ENCODE results near the gene PDGFC. TPM values are rescaled to one million over a fixed set of nuclear protein-coding genes. Genes with fewer than 3 reads are reported as not detected.

The PDGFC gene
- polyA plus RNA-seq, 1 donor (not counting 4 experiments of a cell fraction or from before 2014, with no cell fraction given), result 29.7 TPM

DNA sequence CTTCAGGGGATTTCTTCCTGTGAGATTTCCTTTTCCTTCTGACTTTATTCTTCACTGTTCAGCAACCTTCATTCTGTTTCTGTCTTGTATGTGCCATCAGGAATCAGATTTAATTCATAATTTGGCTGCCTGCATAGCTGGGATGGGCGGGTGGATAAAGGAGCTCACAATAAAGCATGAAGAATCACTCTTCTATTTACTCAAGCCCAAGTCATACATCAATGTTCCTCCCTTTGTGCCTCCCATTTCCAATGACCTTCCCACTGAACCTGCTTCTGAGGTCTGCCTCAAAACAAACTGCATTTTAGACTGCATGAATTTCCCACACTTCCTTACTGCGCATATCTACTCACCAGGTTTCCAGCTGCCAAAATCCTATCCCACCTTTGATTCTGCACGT is 14.0 kb downstream of the PDGFC start:
- Histone ChIP-seq H3K9me1 (ENCODE audit: control insufficient read depth, extremely low read depth, insufficient read depth, low read length) (no peaks in the 10 kb centered on the region), H3K36me3 (ENCODE audit: control insufficient read depth in 2 of 2, extremely low read depth in 1 of 2, insufficient read depth in 2 of 2, low read length in 2 of 2) (peaks cover 0 to 2% of the 10 kb centered on the region in 2 experiments), H3K27me3 (ENCODE audit: control insufficient read depth, extremely low read depth, insufficient read depth, low read length) (no peaks in the 10 kb centered on the region), H3K4me2 (ENCODE audit: control insufficient read depth, extremely low read depth, insufficient read depth, low read depth, low read length) (peak overlapping the region; percentile 0), H2AFZ (ENCODE audit: control insufficient read depth, low read length) (no peak overlapping the region), H3K79me2 (ENCODE audit: control insufficient read depth, insufficient read depth, low read length) (peaks cover 77% of the 10 kb centered on the region), H3K4me3 (ENCODE audit: control insufficient read depth in 2 of 3, extremely low read depth in 1 of 3, insufficient read depth in 2 of 3, low read depth in 1 of 3, low read length in 3 of 3) (no peak overlapping the region), H3K4me1 (ENCODE audit: control insufficient read depth, extremely low read depth, insufficient read depth, low read length) (peaks cover 67% of the 10 kb centered on the region), H3K9me3 (ENCODE audit: control insufficient read depth, low read depth, low read length) (no peaks in the 10 kb centered on the region), H3K27ac (ENCODE audit: control insufficient read depth, insufficient read depth, low read length) (peak overlapping the region; percentile 56), H4K20me1 (ENCODE audit: control insufficient read depth, extremely low read depth, insufficient read depth, low read length) (no peaks in the 10 kb centered on the region), H3K9ac (ENCODE audit: control insufficient read depth, extremely low read depth, insufficient read depth, low read length) (no peak overlapping the region)
- dilution Hi-C loops (cut with MboI; ENCODE audit: extremely low pct_ligation_motif_present, low sequenced_read_pairs), result no loop called here
- FAIRE-seq (peak; percentile 90), DNase-seq (ENCODE audit: low read depth, low spot score) (no peak)
- TF ChIP-seq EZH2 (IDR thresholded peaks at IDR 0.05; ENCODE audit: low read length), result no peak
- TF ChIP-seq, protein P1, sequence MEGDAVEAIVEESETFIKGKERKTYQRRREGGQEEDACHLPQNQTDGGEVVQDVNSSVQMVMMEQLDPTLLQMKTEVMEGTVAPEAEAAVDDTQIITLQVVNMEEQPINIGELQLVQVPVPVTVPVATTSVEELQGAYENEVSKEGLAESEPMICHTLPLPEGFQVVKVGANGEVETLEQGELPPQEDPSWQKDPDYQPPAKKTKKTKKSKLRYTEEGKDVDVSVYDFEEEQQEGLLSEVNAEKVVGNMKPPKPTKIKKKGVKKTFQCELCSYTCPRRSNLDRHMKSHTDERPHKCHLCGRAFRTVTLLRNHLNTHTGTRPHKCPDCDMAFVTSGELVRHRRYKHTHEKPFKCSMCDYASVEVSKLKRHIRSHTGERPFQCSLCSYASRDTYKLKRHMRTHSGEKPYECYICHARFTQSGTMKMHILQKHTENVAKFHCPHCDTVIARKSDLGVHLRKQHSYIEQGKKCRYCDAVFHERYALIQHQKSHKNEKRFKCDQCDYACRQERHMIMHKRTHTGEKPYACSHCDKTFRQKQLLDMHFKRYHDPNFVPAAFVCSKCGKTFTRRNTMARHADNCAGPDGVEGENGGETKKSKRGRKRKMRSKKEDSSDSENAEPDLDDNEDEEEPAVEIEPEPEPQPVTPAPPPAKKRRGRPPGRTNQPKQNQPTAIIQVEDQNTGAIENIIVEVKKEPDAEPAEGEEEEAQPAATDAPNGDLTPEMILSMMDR (optimal IDR thresholded peaks at IDR 0.05 in 1 of 3, IDR thresholded peaks at IDR 0.05 in 1 of 3, conservative IDR thresholded peaks at IDR 0.05 in 1 of 3; ENCODE audit: extremely low read depth in 1 of 3, insufficient read depth in 2 of 3, low read length in 3 of 3), result no peak

DNA sequence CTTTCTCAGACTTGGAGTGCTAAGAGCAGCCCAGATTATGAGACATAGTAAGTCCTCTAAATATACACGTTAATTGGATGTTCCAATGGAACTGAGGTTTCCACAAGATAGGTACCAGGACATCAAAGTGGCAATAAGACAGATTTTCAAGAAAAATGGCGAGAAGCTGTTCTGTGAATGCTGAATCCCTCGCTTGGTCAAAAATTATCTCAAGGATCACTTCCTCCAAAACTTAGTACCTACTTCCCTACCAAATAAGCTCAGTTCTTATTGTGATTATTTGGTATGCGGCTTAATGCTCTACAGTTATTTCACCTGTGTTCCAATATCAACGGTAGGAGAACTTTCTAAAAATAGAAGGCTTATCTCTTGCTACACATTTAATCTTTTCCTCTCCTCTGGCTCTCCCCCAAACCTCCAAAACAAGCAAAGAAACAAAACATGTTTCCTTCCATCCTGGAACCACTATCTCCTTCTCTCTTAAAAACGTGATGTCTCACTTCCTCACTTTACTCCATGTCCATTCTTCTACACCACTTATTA is 14.7 kb downstream of the PDGFC start:
- no peak overlapping the region for H3K4me3 ChIP-seq (ENCODE audit: control insufficient read depth in 2 of 3, extremely low read depth in 1 of 3, insufficient read depth in 2 of 3, low read depth in 1 of 3, low read length in 3 of 3)
- H3K9me1 ChIP-seq (ENCODE audit: control insufficient read depth, extremely low read depth, insufficient read depth, low read length), result no peaks in the 10 kb centered on the region
- no peak overlapping the region for H2AFZ ChIP-seq (ENCODE audit: control insufficient read depth, low read length)
- no peak for TF ChIP-seq EZH2 (IDR thresholded peaks at IDR 0.05; ENCODE audit: low read length)
- TF ChIP-seq, protein P1 (optimal IDR thresholded peaks at IDR 0.05 in 1 of 3, IDR thresholded peaks at IDR 0.05 in 1 of 3, conservative IDR thresholded peaks at IDR 0.05 in 1 of 3; ENCODE audit: extremely low read depth in 1 of 3, insufficient read depth in 2 of 3, low read length in 3 of 3), result no peak
- peaks cover 0 to 2% of the 10 kb centered on the region in 2 experiments for H3K36me3 ChIP-seq (ENCODE audit: control insufficient read depth in 2 of 2, extremely low read depth in 1 of 2, insufficient read depth in 2 of 2, low read length in 2 of 2)
- H4K20me1 ChIP-seq (ENCODE audit: control insufficient read depth, extremely low read depth, insufficient read depth, low read length), result no peaks in the 10 kb centered on the region
- H3K79me2 ChIP-seq (ENCODE audit: control insufficient read depth, insufficient read depth, low read length), result peaks cover 83% of the 10 kb centered on the region
- FAIRE-seq (peak; percentile 39), DNase-seq (ENCODE audit: low read depth, low spot score) (no peak)
- H3K4me2 ChIP-seq (ENCODE audit: control insufficient read depth, extremely low read depth, insufficient read depth, low read depth, low read length), result peak overlapping the region; percentile 30
- dilution Hi-C loops (cut with MboI; ENCODE audit: extremely low pct_ligation_motif_present, low sequenced_read_pairs), result no loop called here
- H3K27me3 ChIP-seq (ENCODE audit: control insufficient read depth, extremely low read depth, insufficient read depth, low read length), result no peaks in the 10 kb centered on the region
- H3K9ac ChIP-seq (ENCODE audit: control insufficient read depth, extremely low read depth, insufficient read depth, low read length), result no peak overlapping the region
- H3K9me3 ChIP-seq (ENCODE audit: control insufficient read depth, low read depth, low read length), result no peaks in the 10 kb centered on the region
- peaks cover 66% of the 10 kb centered on the region for H3K4me1 ChIP-seq (ENCODE audit: control insufficient read depth, extremely low read depth, insufficient read depth, low read length)
- H3K27ac ChIP-seq (ENCODE audit: control insufficient read depth, insufficient read depth, low read length), result no peak overlapping the region

All from keratinocyte (primary cell).